ENCODE measurements around the gene CCL2.

GRCh38 chr17:34228781-34229180 is 26.3 kb upstream of the CCL2 start:
- TF ChIP-seq BACH2 (CRISPR knock-in tag; IDR thresholded peaks at IDR 0.05; ENCODE audit: borderline replicate concordance): no peak
- TF ChIP-seq TOX (CRISPR knock-in tag; IDR thresholded peaks at IDR 0.05; ENCODE audit: borderline replicate concordance): no peak
- TF ChIP-seq, protein P1, sequence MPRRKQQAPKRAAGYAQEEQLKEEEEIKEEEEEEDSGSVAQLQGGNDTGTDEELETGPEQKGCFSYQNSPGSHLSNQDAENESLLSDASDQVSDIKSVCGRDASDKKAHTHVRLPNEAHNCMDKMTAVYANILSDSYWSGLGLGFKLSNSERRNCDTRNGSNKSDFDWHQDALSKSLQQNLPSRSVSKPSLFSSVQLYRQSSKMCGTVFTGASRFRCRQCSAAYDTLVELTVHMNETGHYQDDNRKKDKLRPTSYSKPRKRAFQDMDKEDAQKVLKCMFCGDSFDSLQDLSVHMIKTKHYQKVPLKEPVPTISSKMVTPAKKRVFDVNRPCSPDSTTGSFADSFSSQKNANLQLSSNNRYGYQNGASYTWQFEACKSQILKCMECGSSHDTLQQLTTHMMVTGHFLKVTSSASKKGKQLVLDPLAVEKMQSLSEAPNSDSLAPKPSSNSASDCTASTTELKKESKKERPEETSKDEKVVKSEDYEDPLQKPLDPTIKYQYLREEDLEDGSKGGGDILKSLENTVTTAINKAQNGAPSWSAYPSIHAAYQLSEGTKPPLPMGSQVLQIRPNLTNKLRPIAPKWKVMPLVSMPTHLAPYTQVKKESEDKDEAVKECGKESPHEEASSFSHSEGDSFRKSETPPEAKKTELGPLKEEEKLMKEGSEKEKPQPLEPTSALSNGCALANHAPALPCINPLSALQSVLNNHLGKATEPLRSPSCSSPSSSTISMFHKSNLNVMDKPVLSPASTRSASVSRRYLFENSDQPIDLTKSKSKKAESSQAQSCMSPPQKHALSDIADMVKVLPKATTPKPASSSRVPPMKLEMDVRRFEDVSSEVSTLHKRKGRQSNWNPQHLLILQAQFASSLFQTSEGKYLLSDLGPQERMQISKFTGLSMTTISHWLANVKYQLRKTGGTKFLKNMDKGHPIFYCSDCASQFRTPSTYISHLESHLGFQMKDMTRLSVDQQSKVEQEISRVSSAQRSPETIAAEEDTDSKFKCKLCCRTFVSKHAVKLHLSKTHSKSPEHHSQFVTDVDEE (CRISPR knock-in tag; IDR thresholded peaks at IDR 0.05): no peak
- TF ChIP-seq CREB5 (CRISPR knock-in tag; IDR thresholded peaks at IDR 0.05; ENCODE audit: low read depth): no peak

All from SK-N-SH treated with all-trans-retinoic acid at 6 μM for 48 hours (cell line).